GM12878 (cell line): ENCODE results near the gene XIAP. TPM values are rescaled to one million over a fixed set of nuclear protein-coding genes. Genes with fewer than 3 reads are reported as not detected.

Experiments used
- ATAC-seq: fragments of 200-7000 bp; cut with Tn5 transposase; 3 replicates; pipeline ENCODE4 v1.9.1; 2020; ENCODE audit warnings: mild to moderate bottlenecking, moderate library complexity
- BruUV-seq: library from RNA; stranded (reverse); fragments of 400-500 nt; replicated peaks from 2 replicates; lab custom pipeline; 2021; lab: Mats Ljungman, UMichigan
- CTCF ChIA-PET: fragments of 300-600 bp; sonication (Branson Sonifier 250); formaldehyde crosslinking; extraction: SDS; loops from one replicate; lab custom pipeline; 2021; ENCODE audit warnings: inconsistent platforms; lab: Yijun Ruan, JAX
- POLR2A ChIA-PET: fragments of 350-600 bp; formaldehyde crosslinking; extraction: SDS; loops from one replicate; lab custom pipeline; 2021; ENCODE audit warnings: inconsistent platforms; lab: Charles Lee
- RAD21 ChIA-PET: fragments of 300-600 bp; sonication (Branson Sonifier 250); formaldehyde crosslinking; loops from one replicate; lab custom pipeline; 2023; ENCODE audit warnings: antibody characterized with exemption; ENCODE audit not compliant: unreplicated experiment; lab: Charles Lee
- SMC1A ChIA-PET: fragments of 300-600 bp; sonication (Branson Sonifier 250); formaldehyde crosslinking; loops from one replicate; lab custom pipeline; 2023; ENCODE audit not compliant: unreplicated experiment, uncharacterized antibody; lab: Charles Lee
- DNase-seq: peaks from one replicate; pipeline ENCODE4 v3.0.0-alpha.2; 2011; ENCODE audit warnings: low read depth, low spot score
- FAIRE-seq: peaks from 3 replicates; lab custom pipeline; 2011; peaks lifted over from hg19 to GRCh38; lab: Jason Lieb, UNC
- H2AFZ ChIP-seq: 2 replicates; pipeline ENCODE4 v1.6.0; 2011; ENCODE audit warnings: low read depth, low read length, control low read depth; ENCODE audit not compliant: control insufficient read depth
- H3K27ac ChIP-seq: 2 replicates; pipeline ENCODE4 v1.5.1; 2011; ENCODE audit warnings: control low read depth; ENCODE audit not compliant: control insufficient read depth, insufficient read depth
- H3K27me3 ChIP-seq, 2 experiments: replicated peaks in 1 of 2; 2 replicates each; pipeline versions ENCODE4 v1.6.0 to v1.6.1; 2011; ENCODE audit warnings: low read length in 1 of 2; ENCODE audit not compliant: control insufficient read depth in 2 of 2, insufficient read depth in 2 of 2
- H3K36me3 ChIP-seq, 2 experiments: 2 replicates each; pipeline ENCODE4 v1.5.1; 2011; ENCODE audit warnings: low read length in 1 of 2; ENCODE audit not compliant: control insufficient read depth in 2 of 2, insufficient read depth in 2 of 2
- H3K4me1 ChIP-seq: 2 replicates; pipeline ENCODE4 v1.6.1; 2011; ENCODE audit warnings: mild to moderate bottlenecking, low read length, moderate library complexity, mixed read lengths; ENCODE audit not compliant: control insufficient read depth, insufficient read depth
- H3K4me2 ChIP-seq: 2 replicates; pipeline ENCODE4 v1.6.0; 2011; ENCODE audit warnings: control low read depth; ENCODE audit not compliant: control insufficient read depth, insufficient read depth
- H3K4me3 ChIP-seq: fragments of 200-600 bp; sonication (generic); 2 replicates; pipeline ENCODE4 v1.5.1; 2016
- H3K79me2 ChIP-seq: 2 replicates; pipeline ENCODE4 v1.6.0; 2011; ENCODE audit warnings: low read length; ENCODE audit not compliant: control insufficient read depth, insufficient read depth
- H3K9ac ChIP-seq: 2 replicates; pipeline ENCODE4 v1.8.0; 2011; ENCODE audit warnings: low read length, control low read depth, mixed read lengths; ENCODE audit not compliant: control insufficient read depth, insufficient read depth
- H3K9me3 ChIP-seq: replicated peaks from 3 replicates; pipeline ENCODE4 v1.5.1; 2011; ENCODE audit warnings: mild to moderate bottlenecking, low read length; ENCODE audit not compliant: control insufficient read depth, insufficient read depth
- H4K20me1 ChIP-seq: 2 replicates; pipeline ENCODE4 v1.6.0; 2011; ENCODE audit not compliant: control insufficient read depth, insufficient read depth
- CHD2 ChIP-seq: IDR thresholded peaks from 2 replicates; pipeline ENCODE4 v1.6.1; 2011; ENCODE audit warnings: low read depth, low read length, improper control_type of control experiment, borderline replicate concordance
- CUX1 ChIP-seq: IDR thresholded peaks from 2 replicates; pipeline ENCODE4 v1.6.1; 2012; ENCODE audit warnings: improper control_type of control experiment, low read depth, low read length; ENCODE audit not compliant: insufficient replicate concordance
- MLLT1 ChIP-seq: fragments of 450-650 bp; IDR thresholded peaks from 2 replicates; pipeline ENCODE4 v1.6.1; 2016; ENCODE audit warnings: mild to moderate bottlenecking
- WGBS: methylation state at CpG from one replicate; pipeline ENCODE4 v1.1.6; 2016; ENCODE audit warnings: low lambda C conversion rate; ENCODE audit not compliant: insufficient replicate concordance, insufficient coverage; ENCODE audit errors: missing lambda C conversion rate; 5-methylcytosine and 5-hydroxymethylcytosine counted together
- in situ Hi-C: fragments of 300-500 bp; cut with MboI; formaldehyde crosslinking; loops from 9 replicates; pipeline ENCODE4 v1.14.3; 2018; ENCODE audit warnings: mixed read lengths
- intact Hi-C: fragments of 100-400 bp; cut with micrococcal nuclease; formaldehyde crosslinking; loops from one replicate; pipeline ENCODE4 v1.14.2; 2022; ENCODE audit not compliant: unreplicated experiment
- polyA plus RNA-seq, 11 experiments: library from polyadenylated mRNA; depleted of rRNA in 4 of 11; unstranded in 6 of 11; stranded (reverse) in 5 of 11; fragments of >200 nt; fragmentation: Nextera tagmentation in 4 of 11; fragmentation: Illumina TruSeq in 1 of 11; extraction: Ambion mirVana in 4 of 11; extraction: Trizol in 1 of 11; gene quantifications; 1 replicate in 1 of 11; 2 replicates in 10 of 11; pipeline versions ENCODE4 v1.2.1 to v1.2.3, GENCODE V29; 2011 to 2016; ENCODE audit warnings: inconsistent platforms in 2 of 11, missing spikeins in 2 of 11, low read depth in 1 of 11
- total RNA-seq, 4 experiments: library from RNA; depleted of rRNA in 3 of 4; stranded (reverse); fragments of >200 nt in 3 of 4; fragmentation: Illumina TruSeq in 1 of 4; extraction: Trizol in 1 of 4; gene quantifications; 2 replicates each; pipeline versions ENCODE4 v1.2.1 to v1.2.3, GENCODE V29; 2013 to 2021

XIAP gene
- total and polyA plus RNA-seq, 10 of the 15 experiments (the other 5 are each of a cell fraction or from before 2014, with no cell fraction given) = 3.3 to 21.1 (median 14.5) TPM

GRCh38 chrX:123960956-123961267 is 101.1 kb downstream of the XIAP start:
- H3K79me2 ChIP-seq = peaks cover 54% of the 10 kb centered on the region
- H4K20me1 ChIP-seq = no peaks in the 10 kb centered on the region
- WGBS = 50% methylated on average over 2 of the region's 13 CpGs
- FAIRE-seq = no peak
- TF ChIP-seq CUX1 (no peak), MLLT1 (0 out of 2 replicates have a peak, but pooled peaks have one; percentile 8), CHD2 (no peak)
- ChIA-PET SMC1A (no interaction called here), CTCF (interaction anchor here (0.8 to 1.2 kb wide), 2 partner anchors 36 to 57 kb away, joined by 3 to 4 read pairs; no protein-coding TSS in a partner anchor), POLR2A (interaction anchor here (0.6 kb wide), 1 partner anchor 141 kb away, joined by 3 read pairs; no protein-coding TSS in a partner anchor), RAD21 (interaction anchor here (0.6 to 0.7 kb wide), 6 partner anchors 69 to 613 kb away, joined by 3 to 5 read pairs (median 4); no protein-coding TSS in a partner anchor)
- no peak overlapping the region for H3K4me2 ChIP-seq
- DNase-seq = no peak
- no peaks in the 10 kb centered on the region for H3K9me3 ChIP-seq
- H3K4me1 ChIP-seq = no peaks in the 10 kb centered on the region
- H2AFZ ChIP-seq = no peak overlapping the region
- no peaks in the 10 kb centered on the region for H3K27me3 ChIP-seq
- peak overlapping the region; percentile 83 for H3K4me3 ChIP-seq
- TSS peak; percentile 75 for BruUV-seq
- no peaks in the 10 kb centered on the region; a peak in 1 of 4 replicates for H3K36me3 ChIP-seq
- H3K9ac ChIP-seq = peak overlapping the region; percentile 80
- no peak for ATAC-seq
- peak overlapping the region; percentile 89 for H3K27ac ChIP-seq
- intact Hi-C loops = loop anchor here (1.0 to 10.0 kb wide), 5 partner anchors 56 to 434 kb away; no protein-coding TSS in a partner anchor
- in situ Hi-C loops = no loop called here
